Measurements from ENCODE around the gene GRIK1. TPM values are rescaled to one million over a fixed set of nuclear protein-coding genes. Genes with fewer than 3 reads are reported as not detected.
"Not testable (repeated sequence)": the region's sequence is repeated elsewhere in the genome, so short reads cannot be mapped to it uniquely, and the experiment has no call there.

Gene GRIK1
- total RNA-seq, 1 donor from 2014 or later: not detected

- Mint-ChIP-seq H3K27ac (ENCODE audit: unreplicated experiment) (no peak overlapping the region), H3K4me1 (ENCODE audit: unreplicated experiment) (peaks cover 5% of the 10 kb centered on the region), H3K36me3 (ENCODE audit: unreplicated experiment) (no peaks in the 10 kb centered on the region), H3K4me3 (ENCODE audit: unreplicated experiment) (no peak overlapping the region), H3K9me3 (ENCODE audit: unreplicated experiment) (no peaks in the 10 kb centered on the region), H3K27me3 (ENCODE audit: unreplicated experiment) (no peaks in the 10 kb centered on the region)
- DNase-seq (ENCODE audit: extremely low spot score, unreplicated experiment): no peak
- no peak for TF ChIP-seq CTCF (IDR thresholded peaks at IDR 0.05)
These were observed 328.9 kb downstream of the GRIK1 start for GRCh38 chr21:29610779-29611360.

- no peak overlapping the region for H3K4me3 Mint-ChIP-seq (ENCODE audit: unreplicated experiment)
- H3K27me3 Mint-ChIP-seq (ENCODE audit: unreplicated experiment): no peaks in the 10 kb centered on the region
- no peak for TF ChIP-seq CTCF (IDR thresholded peaks at IDR 0.05)
- no peak for DNase-seq (ENCODE audit: extremely low spot score, unreplicated experiment)
- H3K4me1 Mint-ChIP-seq (ENCODE audit: unreplicated experiment): peaks cover 5% of the 10 kb centered on the region
- H3K27ac Mint-ChIP-seq (ENCODE audit: unreplicated experiment): no peak overlapping the region
- H3K9me3 Mint-ChIP-seq (ENCODE audit: unreplicated experiment): no peaks in the 10 kb centered on the region
- no peaks in the 10 kb centered on the region for H3K36me3 Mint-ChIP-seq (ENCODE audit: unreplicated experiment)
These were observed 333.2 kb downstream of the GRIK1 start for GRCh38 chr21:29606613-29607012.

- H3K27me3 Mint-ChIP-seq (ENCODE audit: unreplicated experiment); H3K4me3 Mint-ChIP-seq (ENCODE audit: unreplicated experiment); H3K36me3 Mint-ChIP-seq (ENCODE audit: unreplicated experiment); DNase-seq (ENCODE audit: extremely low spot score, unreplicated experiment); H3K4me1 Mint-ChIP-seq (ENCODE audit: unreplicated experiment); H3K27ac Mint-ChIP-seq (ENCODE audit: unreplicated experiment); H3K9me3 Mint-ChIP-seq (ENCODE audit: unreplicated experiment): not testable (repeated sequence)
These were observed 334.6 kb downstream of the GRIK1 start for GRCh38 chr21:29605219-29605618.

GRCh38 chr21:29604076-29604475, 335.7 kb downstream of the GRIK1 start:
- Mint-ChIP-seq H3K9me3 (ENCODE audit: unreplicated experiment) (no peaks in the 10 kb centered on the region), H3K36me3 (ENCODE audit: unreplicated experiment) (no peaks in the 10 kb centered on the region), H3K4me1 (ENCODE audit: unreplicated experiment) (no peaks in the 10 kb centered on the region), H3K27me3 (ENCODE audit: unreplicated experiment) (no peaks in the 10 kb centered on the region), H3K27ac (ENCODE audit: unreplicated experiment) (no peak overlapping the region), H3K4me3 (ENCODE audit: unreplicated experiment) (no peak overlapping the region)
- DNase-seq (ENCODE audit: extremely low spot score, unreplicated experiment): no peak
- TF ChIP-seq CTCF (IDR thresholded peaks at IDR 0.05): no peak

GRCh38 chr21:29601047-29601446, 338.7 kb downstream of the GRIK1 start:
- no peaks in the 10 kb centered on the region for H3K36me3 Mint-ChIP-seq (ENCODE audit: unreplicated experiment)
- H3K4me3 Mint-ChIP-seq (ENCODE audit: unreplicated experiment): no peak overlapping the region
- no peaks in the 10 kb centered on the region for H3K27me3 Mint-ChIP-seq (ENCODE audit: unreplicated experiment)
- no peak for DNase-seq (ENCODE audit: extremely low spot score, unreplicated experiment)
- H3K27ac Mint-ChIP-seq (ENCODE audit: unreplicated experiment): no peak overlapping the region
- no peak for TF ChIP-seq CTCF (IDR thresholded peaks at IDR 0.05)
- H3K4me1 Mint-ChIP-seq (ENCODE audit: unreplicated experiment): no peaks in the 10 kb centered on the region
- H3K9me3 Mint-ChIP-seq (ENCODE audit: unreplicated experiment): no peaks in the 10 kb centered on the region

- no peak for DNase-seq (ENCODE audit: extremely low spot score, unreplicated experiment)
- no peaks in the 10 kb centered on the region for H3K36me3 Mint-ChIP-seq (ENCODE audit: unreplicated experiment)
- no peaks in the 10 kb centered on the region for H3K27me3 Mint-ChIP-seq (ENCODE audit: unreplicated experiment)
- peak overlapping the region; percentile 69 for H3K27ac Mint-ChIP-seq (ENCODE audit: unreplicated experiment)
- peak overlapping the region; percentile 9 for H3K4me3 Mint-ChIP-seq (ENCODE audit: unreplicated experiment)
- H3K4me1 Mint-ChIP-seq (ENCODE audit: unreplicated experiment): peaks cover 33% of the 10 kb centered on the region
- TF ChIP-seq CTCF (IDR thresholded peaks at IDR 0.05): no peak
- H3K9me3 Mint-ChIP-seq (ENCODE audit: unreplicated experiment): no peaks in the 10 kb centered on the region
These were observed 353.1 kb downstream of the GRIK1 start for GRCh38 chr21:29586696-29587095.
